ENCODE data around the gene SKI. TPM values are rescaled to one million over a fixed set of nuclear protein-coding genes. Genes with fewer than 3 reads are reported as not detected.

Gene SKI
- total and polyA plus RNA-seq, 10 of the 15 experiments (the other 5 are each of a cell fraction or from before 2014, with no cell fraction given) = 0.03 to 14.9 (median 0.96) TPM

DNA sequence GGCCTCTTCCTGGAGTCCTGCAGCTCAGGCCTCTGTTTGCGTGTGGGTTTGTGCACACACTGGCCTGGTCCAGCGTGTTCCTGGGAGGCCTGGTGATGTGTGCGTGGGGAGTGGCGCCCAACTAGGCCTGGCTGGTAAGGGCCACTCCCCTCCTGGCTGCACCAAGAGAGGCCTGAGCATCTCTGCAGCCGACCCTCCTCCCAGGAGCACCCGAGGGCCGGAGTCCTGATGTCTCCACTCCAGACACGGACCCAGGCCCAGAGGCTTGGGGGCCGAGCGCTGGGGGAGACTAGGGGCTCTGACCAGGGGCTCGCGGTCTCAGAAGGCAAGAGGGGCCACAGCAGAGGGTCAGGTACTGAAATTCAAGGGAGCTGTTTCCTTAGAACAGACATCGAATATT is 130.0 kb downstream of the SKI start:
- ATAC-seq (no peak), FAIRE-seq (no peak), DNase-seq (ENCODE audit: low read depth, low spot score) (no peak)
- Histone ChIP-seq H2AFZ (ENCODE audit: control insufficient read depth, low read depth, low read length) (no peak overlapping the region), H3K9ac (ENCODE audit: control insufficient read depth, insufficient read depth, low read length) (no peak overlapping the region), H4K20me1 (ENCODE audit: control insufficient read depth, insufficient read depth) (no peaks in the 10 kb centered on the region), H3K36me3 (ENCODE audit: control insufficient read depth in 2 of 2, insufficient read depth in 2 of 2, low read length in 1 of 2) (no peaks in the 10 kb centered on the region), H3K9me3 (replicated peaks; ENCODE audit: control insufficient read depth, insufficient read depth, low read length) (no peaks in the 10 kb centered on the region), H3K27me3 (replicated peaks in 1 of 2; ENCODE audit: control insufficient read depth in 2 of 2, insufficient read depth in 2 of 2, low read length in 1 of 2) (no peaks in the 10 kb centered on the region; a peak in 1 of 4 replicates), H3K79me2 (ENCODE audit: control insufficient read depth, insufficient read depth, low read length) (no peaks in the 10 kb centered on the region), H3K4me1 (ENCODE audit: control insufficient read depth, insufficient read depth, low read length) (no peaks in the 10 kb centered on the region), H3K4me3 (no peak overlapping the region), H3K4me2 (ENCODE audit: control insufficient read depth, insufficient read depth) (no peak overlapping the region), H3K27ac (ENCODE audit: control insufficient read depth, insufficient read depth) (no peak overlapping the region)
- ChIA-PET SMC1A (ENCODE audit: uncharacterized antibody, unreplicated experiment) (interaction anchor here (1.5 kb wide), 1 partner anchor 163 kb away, joined by 4 read pairs; the partner anchor contains the start of gene FAAP20), RAD21 (ENCODE audit: unreplicated experiment) (no interaction called here), POLR2A (no interaction called here), CTCF (no interaction called here)
- WGBS (ENCODE audit: insufficient coverage, insufficient replicate concordance, low lambda C conversion rate, missing lambda C conversion rate) = 57% methylated on average over 9 of the region's 13 CpGs
- in situ Hi-C loops (cut with MboI) (no loop called here), intact Hi-C loops (cut with micrococcal nuclease; ENCODE audit: unreplicated experiment) (no loop called here)
- TF ChIP-seq PAX5 (IDR thresholded peaks at IDR 0.05; ENCODE audit: borderline replicate concordance, low read depth, low read length) = no peak
- TF ChIP-seq, protein P1, sequence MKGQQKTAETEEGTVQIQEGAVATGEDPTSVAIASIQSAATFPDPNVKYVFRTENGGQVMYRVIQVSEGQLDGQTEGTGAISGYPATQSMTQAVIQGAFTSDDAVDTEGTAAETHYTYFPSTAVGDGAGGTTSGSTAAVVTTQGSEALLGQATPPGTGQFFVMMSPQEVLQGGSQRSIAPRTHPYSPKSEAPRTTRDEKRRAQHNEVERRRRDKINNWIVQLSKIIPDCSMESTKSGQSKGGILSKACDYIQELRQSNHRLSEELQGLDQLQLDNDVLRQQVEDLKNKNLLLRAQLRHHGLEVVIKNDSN (IDR thresholded peaks at IDR 0.05; ENCODE audit: borderline replicate concordance, extremely low read length, insufficient read depth, low read depth, low read length) = no peak
- no peak for TF ChIP-seq EP300 (IDR thresholded peaks at IDR 0.05; ENCODE audit: borderline replicate concordance in 1 of 2, control insufficient read depth in 1 of 2, low read depth in 2 of 2, low read length in 2 of 2)
- no peak for TF ChIP-seq RAD51 (IDR thresholded peaks at IDR 0.05)
- TF ChIP-seq, protein P2, sequence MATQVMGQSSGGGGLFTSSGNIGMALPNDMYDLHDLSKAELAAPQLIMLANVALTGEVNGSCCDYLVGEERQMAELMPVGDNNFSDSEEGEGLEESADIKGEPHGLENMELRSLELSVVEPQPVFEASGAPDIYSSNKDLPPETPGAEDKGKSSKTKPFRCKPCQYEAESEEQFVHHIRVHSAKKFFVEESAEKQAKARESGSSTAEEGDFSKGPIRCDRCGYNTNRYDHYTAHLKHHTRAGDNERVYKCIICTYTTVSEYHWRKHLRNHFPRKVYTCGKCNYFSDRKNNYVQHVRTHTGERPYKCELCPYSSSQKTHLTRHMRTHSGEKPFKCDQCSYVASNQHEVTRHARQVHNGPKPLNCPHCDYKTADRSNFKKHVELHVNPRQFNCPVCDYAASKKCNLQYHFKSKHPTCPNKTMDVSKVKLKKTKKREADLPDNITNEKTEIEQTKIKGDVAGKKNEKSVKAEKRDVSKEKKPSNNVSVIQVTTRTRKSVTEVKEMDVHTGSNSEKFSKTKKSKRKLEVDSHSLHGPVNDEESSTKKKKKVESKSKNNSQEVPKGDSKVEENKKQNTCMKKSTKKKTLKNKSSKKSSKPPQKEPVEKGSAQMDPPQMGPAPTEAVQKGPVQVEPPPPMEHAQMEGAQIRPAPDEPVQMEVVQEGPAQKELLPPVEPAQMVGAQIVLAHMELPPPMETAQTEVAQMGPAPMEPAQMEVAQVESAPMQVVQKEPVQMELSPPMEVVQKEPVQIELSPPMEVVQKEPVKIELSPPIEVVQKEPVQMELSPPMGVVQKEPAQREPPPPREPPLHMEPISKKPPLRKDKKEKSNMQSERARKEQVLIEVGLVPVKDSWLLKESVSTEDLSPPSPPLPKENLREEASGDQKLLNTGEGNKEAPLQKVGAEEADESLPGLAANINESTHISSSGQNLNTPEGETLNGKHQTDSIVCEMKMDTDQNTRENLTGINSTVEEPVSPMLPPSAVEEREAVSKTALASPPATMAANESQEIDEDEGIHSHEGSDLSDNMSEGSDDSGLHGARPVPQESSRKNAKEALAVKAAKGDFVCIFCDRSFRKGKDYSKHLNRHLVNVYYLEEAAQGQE (IDR thresholded peaks at IDR 0.05; ENCODE audit: low read depth, low read length) = no peak
- TF ChIP-seq, protein P3, sequence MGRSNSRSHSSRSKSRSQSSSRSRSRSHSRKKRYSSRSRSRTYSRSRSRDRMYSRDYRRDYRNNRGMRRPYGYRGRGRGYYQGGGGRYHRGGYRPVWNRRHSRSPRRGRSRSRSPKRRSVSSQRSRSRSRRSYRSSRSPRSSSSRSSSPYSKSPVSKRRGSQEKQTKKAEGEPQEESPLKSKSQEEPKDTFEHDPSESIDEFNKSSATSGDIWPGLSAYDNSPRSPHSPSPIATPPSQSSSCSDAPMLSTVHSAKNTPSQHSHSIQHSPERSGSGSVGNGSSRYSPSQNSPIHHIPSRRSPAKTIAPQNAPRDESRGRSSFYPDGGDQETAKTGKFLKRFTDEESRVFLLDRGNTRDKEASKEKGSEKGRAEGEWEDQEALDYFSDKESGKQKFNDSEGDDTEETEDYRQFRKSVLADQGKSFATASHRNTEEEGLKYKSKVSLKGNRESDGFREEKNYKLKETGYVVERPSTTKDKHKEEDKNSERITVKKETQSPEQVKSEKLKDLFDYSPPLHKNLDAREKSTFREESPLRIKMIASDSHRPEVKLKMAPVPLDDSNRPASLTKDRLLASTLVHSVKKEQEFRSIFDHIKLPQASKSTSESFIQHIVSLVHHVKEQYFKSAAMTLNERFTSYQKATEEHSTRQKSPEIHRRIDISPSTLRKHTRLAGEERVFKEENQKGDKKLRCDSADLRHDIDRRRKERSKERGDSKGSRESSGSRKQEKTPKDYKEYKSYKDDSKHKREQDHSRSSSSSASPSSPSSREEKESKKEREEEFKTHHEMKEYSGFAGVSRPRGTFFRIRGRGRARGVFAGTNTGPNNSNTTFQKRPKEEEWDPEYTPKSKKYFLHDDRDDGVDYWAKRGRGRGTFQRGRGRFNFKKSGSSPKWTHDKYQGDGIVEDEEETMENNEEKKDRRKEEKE (IDR thresholded peaks at IDR 0.05) = no peak
- no peak for TF ChIP-seq MTA2 (IDR thresholded peaks at IDR 0.05; ENCODE audit: low read depth)
- no peak for TF ChIP-seq RAD21 (IDR thresholded peaks at IDR 0.05; ENCODE audit: insufficient read depth, low read depth, low read length)
- no peak for TF ChIP-seq GATAD2B (conservative IDR thresholded peaks at IDR 0.05; ENCODE audit: low read depth)
- no peak for TF ChIP-seq SREBF1 (IDR thresholded peaks at IDR 0.05; ENCODE audit: low read length)
- TF ChIP-seq FOXK2 (IDR thresholded peaks at IDR 0.05) = no peak
- TF ChIP-seq MEF2A (IDR thresholded peaks at IDR 0.05; ENCODE audit: insufficient read depth, low read depth, low read length) = no peak
- TF ChIP-seq ZNF207 (IDR thresholded peaks at IDR 0.05; ENCODE audit: borderline replicate concordance) = no peak
- TF ChIP-seq SMARCA5 (IDR thresholded peaks at IDR 0.05) = no peak
- no TSS peak for BruUV-seq (replicated peaks)
